ENCODE measurements around the gene TNFRSF14. TPM values are rescaled to one million over a fixed set of nuclear protein-coding genes. Genes with fewer than 3 reads are reported as not detected.

The TNFRSF14 gene
- total and polyA plus RNA-seq, 2 of the 13 experiments (the other 11 are each of a cell fraction or from before 2014, with no cell fraction given) = 11.9 to 49.9 TPM

DNA sequence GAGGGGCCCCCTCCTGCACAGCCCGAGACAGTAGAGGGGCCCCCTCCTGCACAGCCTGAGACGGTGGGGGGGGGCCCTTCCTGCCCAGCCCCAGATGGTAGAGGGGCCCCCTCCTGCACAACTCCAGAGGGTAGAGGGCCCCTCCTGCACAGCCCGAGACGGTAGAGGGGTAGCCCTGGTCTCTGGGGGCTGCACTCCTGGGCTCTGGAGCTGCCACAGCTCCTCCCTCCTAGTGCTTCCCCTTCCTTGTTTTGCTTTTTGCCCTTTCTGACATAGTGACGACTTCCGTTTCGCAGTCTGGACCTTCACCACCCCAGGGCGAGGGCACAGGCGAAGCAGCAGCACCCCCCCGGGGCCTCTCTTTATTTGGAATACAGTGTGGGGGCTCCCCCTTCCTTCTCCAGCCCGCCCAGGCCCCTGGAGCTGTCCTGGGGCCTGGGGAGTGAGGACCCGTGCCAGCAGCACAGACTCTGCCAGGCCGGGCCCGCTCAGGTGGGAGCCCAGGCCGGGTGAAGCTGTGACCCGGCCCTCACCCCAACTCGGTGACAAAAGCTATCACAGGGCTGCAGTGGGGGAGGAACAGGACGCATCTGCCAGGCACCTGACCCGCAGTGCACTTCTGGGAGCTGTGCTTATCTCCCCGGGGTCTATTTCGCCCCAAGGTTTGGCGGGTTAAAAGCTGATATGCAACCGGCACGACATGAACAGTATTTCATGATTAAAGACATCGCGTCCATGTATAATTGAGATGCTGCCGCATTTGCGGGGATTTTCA, 29.3 kb downstream of the TNFRSF14 start (continued):
- TF ChIP-seq ZNF441 (CRISPR knock-in tag; IDR thresholded peaks at IDR 0.05; ENCODE audit: borderline replicate concordance) (no peak), DR1 (CRISPR knock-in tag; IDR thresholded peaks at IDR 0.05) (no peak), FOXO1 (CRISPR knock-in tag; IDR thresholded peaks at IDR 0.05) (no peak), ZNF292 (CRISPR knock-in tag; IDR thresholded peaks at IDR 0.05; ENCODE audit: borderline replicate concordance, low read depth) (no peak), NFE2 (CRISPR knock-in tag; IDR thresholded peaks at IDR 0.05) (no peak), ZNF33A (CRISPR knock-in tag; IDR thresholded peaks at IDR 0.05; ENCODE audit: borderline replicate concordance) (no peak), ZNF234 (CRISPR knock-in tag; conservative IDR thresholded peaks at IDR 0.05) (no peak), REPIN1 (CRISPR knock-in tag; IDR thresholded peaks at IDR 0.05; ENCODE audit: borderline replicate concordance, low read depth) (no peak), ATF7 (IDR thresholded peaks at IDR 0.05) (no peak), ATF7 (CRISPR knock-in tag; IDR thresholded peaks at IDR 0.05) (no peak), MAFK (conservative IDR thresholded peaks at IDR 0.05 in 1 of 2, IDR thresholded peaks at IDR 0.05 in 1 of 2; ENCODE audit: low read length in 2 of 2) (no peak), SPEN (CRISPR knock-in tag; IDR thresholded peaks at IDR 0.05; ENCODE audit: low read depth) (no peak), PAX8 (CRISPR knock-in tag; IDR thresholded peaks at IDR 0.05; ENCODE audit: borderline replicate concordance) (no peak; the same call in 1 of the 2 replicates), IRF2 (CRISPR knock-in tag; IDR thresholded peaks at IDR 0.05) (no peak), MBD4 (IDR thresholded peaks at IDR 0.05; ENCODE audit: borderline replicate concordance, low read length) (no peak), CBX1 (IDR thresholded peaks at IDR 0.05; ENCODE audit: low read depth) (no peak), KDM2A (CRISPR knock-in tag; IDR thresholded peaks at IDR 0.05; ENCODE audit: borderline replicate concordance, low read depth) (peak; percentile 44; the same call in 1 of the 2 replicates), SNRNP70 (IDR thresholded peaks at IDR 0.05; ENCODE audit: low read depth, low read length) (no peak), ZNF224 (CRISPR knock-in tag; IDR thresholded peaks at IDR 0.05) (no peak), PAF1 (CRISPR knock-in tag; IDR thresholded peaks at IDR 0.05) (no peak), ZSCAN22 (CRISPR knock-in tag; IDR thresholded peaks at IDR 0.05) (no peak)
- TF ChIP-seq, protein P1, sequence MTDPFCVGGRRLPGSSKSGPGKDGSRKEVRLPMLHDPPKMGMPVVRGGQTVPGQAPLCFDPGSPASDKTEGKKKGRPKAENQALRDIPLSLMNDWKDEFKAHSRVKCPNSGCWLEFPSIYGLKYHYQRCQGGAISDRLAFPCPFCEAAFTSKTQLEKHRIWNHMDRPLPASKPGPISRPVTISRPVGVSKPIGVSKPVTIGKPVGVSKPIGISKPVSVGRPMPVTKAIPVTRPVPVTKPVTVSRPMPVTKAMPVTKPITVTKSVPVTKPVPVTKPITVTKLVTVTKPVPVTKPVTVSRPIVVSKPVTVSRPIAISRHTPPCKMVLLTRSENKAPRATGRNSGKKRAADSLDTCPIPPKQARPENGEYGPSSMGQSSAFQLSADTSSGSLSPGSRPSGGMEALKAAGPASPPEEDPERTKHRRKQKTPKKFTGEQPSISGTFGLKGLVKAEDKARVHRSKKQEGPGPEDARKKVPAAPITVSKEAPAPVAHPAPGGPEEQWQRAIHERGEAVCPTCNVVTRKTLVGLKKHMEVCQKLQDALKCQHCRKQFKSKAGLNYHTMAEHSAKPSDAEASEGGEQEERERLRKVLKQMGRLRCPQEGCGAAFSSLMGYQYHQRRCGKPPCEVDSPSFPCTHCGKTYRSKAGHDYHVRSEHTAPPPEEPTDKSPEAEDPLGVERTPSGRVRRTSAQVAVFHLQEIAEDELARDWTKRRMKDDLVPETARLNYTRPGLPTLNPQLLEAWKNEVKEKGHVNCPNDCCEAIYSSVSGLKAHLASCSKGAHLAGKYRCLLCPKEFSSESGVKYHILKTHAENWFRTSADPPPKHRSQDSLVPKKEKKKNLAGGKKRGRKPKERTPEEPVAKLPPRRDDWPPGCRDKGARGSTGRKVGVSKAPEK (CRISPR knock-in tag; IDR thresholded peaks at IDR 0.05; ENCODE audit: borderline replicate concordance) = no peak
- TF ChIP-seq, protein P2, sequence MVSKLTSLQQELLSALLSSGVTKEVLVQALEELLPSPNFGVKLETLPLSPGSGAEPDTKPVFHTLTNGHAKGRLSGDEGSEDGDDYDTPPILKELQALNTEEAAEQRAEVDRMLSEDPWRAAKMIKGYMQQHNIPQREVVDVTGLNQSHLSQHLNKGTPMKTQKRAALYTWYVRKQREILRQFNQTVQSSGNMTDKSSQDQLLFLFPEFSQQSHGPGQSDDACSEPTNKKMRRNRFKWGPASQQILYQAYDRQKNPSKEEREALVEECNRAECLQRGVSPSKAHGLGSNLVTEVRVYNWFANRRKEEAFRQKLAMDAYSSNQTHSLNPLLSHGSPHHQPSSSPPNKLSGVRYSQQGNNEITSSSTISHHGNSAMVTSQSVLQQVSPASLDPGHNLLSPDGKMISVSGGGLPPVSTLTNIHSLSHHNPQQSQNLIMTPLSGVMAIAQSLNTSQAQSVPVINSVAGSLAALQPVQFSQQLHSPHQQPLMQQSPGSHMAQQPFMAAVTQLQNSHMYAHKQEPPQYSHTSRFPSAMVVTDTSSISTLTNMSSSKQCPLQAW (CRISPR knock-in tag; IDR thresholded peaks at IDR 0.05) = peak; percentile 18; the same call in 1 of the 2 replicates
- TF ChIP-seq, protein P3, sequence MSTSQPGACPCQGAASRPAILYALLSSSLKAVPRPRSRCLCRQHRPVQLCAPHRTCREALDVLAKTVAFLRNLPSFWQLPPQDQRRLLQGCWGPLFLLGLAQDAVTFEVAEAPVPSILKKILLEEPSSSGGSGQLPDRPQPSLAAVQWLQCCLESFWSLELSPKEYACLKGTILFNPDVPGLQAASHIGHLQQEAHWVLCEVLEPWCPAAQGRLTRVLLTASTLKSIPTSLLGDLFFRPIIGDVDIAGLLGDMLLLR (CRISPR knock-in tag; IDR thresholded peaks at IDR 0.05) = no peak
- TF ChIP-seq, protein P4, sequence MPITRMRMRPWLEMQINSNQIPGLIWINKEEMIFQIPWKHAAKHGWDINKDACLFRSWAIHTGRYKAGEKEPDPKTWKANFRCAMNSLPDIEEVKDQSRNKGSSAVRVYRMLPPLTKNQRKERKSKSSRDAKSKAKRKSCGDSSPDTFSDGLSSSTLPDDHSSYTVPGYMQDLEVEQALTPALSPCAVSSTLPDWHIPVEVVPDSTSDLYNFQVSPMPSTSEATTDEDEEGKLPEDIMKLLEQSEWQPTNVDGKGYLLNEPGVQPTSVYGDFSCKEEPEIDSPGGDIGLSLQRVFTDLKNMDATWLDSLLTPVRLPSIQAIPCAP (CRISPR knock-in tag; IDR thresholded peaks at IDR 0.05; ENCODE audit: low read depth) = no peak

Measured in HepG2 (cell line).